Amniotic stem cell (primary cell): ENCODE results near the gene IRAK1.
"Not testable (repeated sequence)": the region's sequence is repeated elsewhere in the genome, so short reads cannot be mapped to it uniquely, and the experiment has no call there.

Experiments used
- DNase-seq: peaks from one replicate; lab custom pipeline; 2025; lab: John Stamatoyannopoulos, UW

IRAK1 gene

GRCh38 chrX:153995504-153995903 lies 24.2 kb downstream of the IRAK1 start:
- no peak for DNase-seq

- not testable (repeated sequence) for DNase-seq
These were observed 25.3 kb downstream of the IRAK1 start for GRCh38 chrX:153994398-153994797.

GRCh38 chrX:153993978-153994377 lies 25.7 kb downstream of the IRAK1 start:
- DNase-seq, result no peak

GRCh38 chrX:153993079-153993478 lies 26.6 kb downstream of the IRAK1 start:
- no peak for DNase-seq

GRCh38 chrX:153992180-153992579 lies 27.5 kb downstream of the IRAK1 start:
- DNase-seq, result no peak

- no peak for DNase-seq
These were observed 28.6 kb downstream of the IRAK1 start for GRCh38 chrX:153991013-153991580.

- no peak for DNase-seq
These were observed 29.6 kb downstream of the IRAK1 start for GRCh38 chrX:153989973-153990655.

GRCh38 chrX:153988493-153988892 lies 31.2 kb downstream of the IRAK1 start:
- DNase-seq, result no peak

- DNase-seq, result no peak
These were observed 35.1 kb downstream of the IRAK1 start for GRCh38 chrX:153984351-153985178.

- no peak for DNase-seq
These were observed 36.3 kb downstream of the IRAK1 start for GRCh38 chrX:153983321-153983801.

- no peak for DNase-seq
These were observed 37.8 kb downstream of the IRAK1 start for GRCh38 chrX:153981771-153982533.

- DNase-seq, result no peak
These were observed 38.5 kb downstream of the IRAK1 start for GRCh38 chrX:153981231-153981630.

GRCh38 chrX:153980394-153980793 lies 39.3 kb downstream of the IRAK1 start:
- DNase-seq, result not testable (repeated sequence)

- DNase-seq, result no peak
These were observed 44.9 kb downstream of the IRAK1 start for GRCh38 chrX:153974726-153975286.

GRCh38 chrX:153974003-153974725 lies 45.5 kb downstream of the IRAK1 start:
- DNase-seq, result no peak

- DNase-seq, result no peak
These were observed 46.3 kb downstream of the IRAK1 start for GRCh38 chrX:153973127-153974002.

GRCh38 chrX:153972368-153973126 lies 47.2 kb downstream of the IRAK1 start, which contains the start of gene TMEM187:
TSS of gene TMEM187 (plus strand) at chrX:153972754. CDS start at chrX:153982063, 9,309 bp downstream.
- peak; percentile 42 for DNase-seq

GRCh38 chrX:153971450-153972367 lies 48.0 kb downstream of the IRAK1 start, which contains the start of gene HCFC1:
TSS of gene HCFC1 (minus strand) at chrX:153971818. CDS start at chrX:153970840, 978 bp downstream.
- peak; percentile 61 for DNase-seq
